ENCODE results near the gene CCL4L2.
"Not testable (repeated sequence)": the region's sequence is repeated elsewhere in the genome, so short reads cannot be mapped to it uniquely, and the experiment has no call there.

- TF ChIP-seq POLR2A (IDR thresholded peaks at IDR 0.05; ENCODE audit: low read depth, low read length); SPI1 (IDR thresholded peaks at IDR 0.05; ENCODE audit: low read depth, low read length); POLR2AphosphoS5 (IDR thresholded peaks at IDR 0.05; ENCODE audit: low read depth, low read length); TAF1 (IDR thresholded peaks at IDR 0.05; ENCODE audit: low read depth, low read length); PAX5 (IDR thresholded peaks at IDR 0.05; ENCODE audit: insufficient read depth, low read length, severe bottlenecking); POU2F2 (IDR thresholded peaks at IDR 0.05; ENCODE audit: low read depth, low read length): not testable (repeated sequence)
Measured at GRCh38 chr17:36207383-36207782, 3.5 kb upstream of the CCL4L2 start.
